Measurements from ENCODE around the gene SARNP.
"Not testable (repeated sequence)": the region's sequence is repeated elsewhere in the genome, so short reads cannot be mapped to it uniquely, and the experiment has no call there.

SARNP gene

GRCh38 chr12:55760663-55761062 lies 56.9 kb downstream of the SARNP start:
- H3K9me3 ChIP-seq (ENCODE audit: control insufficient read depth, low read length) = no peaks in the 10 kb centered on the region
- H2AFZ ChIP-seq = no peak overlapping the region
- no peak overlapping the region for H3K4me3 ChIP-seq (ENCODE audit: low read depth, low read length)
- no peaks in the 10 kb centered on the region for H3K79me2 ChIP-seq
- no peak overlapping the region for H3K4me2 ChIP-seq (ENCODE audit: low read length)
- no peaks in the 10 kb centered on the region for H3K4me1 ChIP-seq
- no peaks in the 10 kb centered on the region for H3K36me3 ChIP-seq (ENCODE audit: control insufficient read depth, insufficient read depth, low read length)
- no peaks in the 10 kb centered on the region for H3K27me3 ChIP-seq (ENCODE audit: control insufficient read depth, insufficient read depth, low read length)
- TF ChIP-seq CTCF (IDR thresholded peaks at IDR 0.05) = no peak
- no peak overlapping the region for H3K9ac ChIP-seq
- no peak overlapping the region for H3K27ac ChIP-seq

- H3K4me3 ChIP-seq (ENCODE audit: low read depth, low read length); H2AFZ ChIP-seq; H3K27me3 ChIP-seq (ENCODE audit: control insufficient read depth, insufficient read depth, low read length); H3K27ac ChIP-seq; H3K36me3 ChIP-seq (ENCODE audit: control insufficient read depth, insufficient read depth, low read length); H3K79me2 ChIP-seq; H3K4me2 ChIP-seq (ENCODE audit: low read length); H3K4me1 ChIP-seq; H3K9me3 ChIP-seq (ENCODE audit: control insufficient read depth, low read length); H3K9ac ChIP-seq: not testable (repeated sequence)
These were observed 58.9 kb downstream of the SARNP start for GRCh38 chr12:55758575-55758974.

- H3K27ac ChIP-seq = no peak overlapping the region
- no peak for TF ChIP-seq CTCF (IDR thresholded peaks at IDR 0.05)
- H3K4me1 ChIP-seq = no peaks in the 10 kb centered on the region
- H3K9ac ChIP-seq = no peak overlapping the region
- H3K27me3 ChIP-seq (ENCODE audit: control insufficient read depth, insufficient read depth, low read length) = no peaks in the 10 kb centered on the region
- no peaks in the 10 kb centered on the region for H3K79me2 ChIP-seq
- no peak overlapping the region for H2AFZ ChIP-seq
- no peak overlapping the region for H3K4me3 ChIP-seq (ENCODE audit: low read depth, low read length)
- H3K36me3 ChIP-seq (ENCODE audit: control insufficient read depth, insufficient read depth, low read length) = no peaks in the 10 kb centered on the region
- no peaks in the 10 kb centered on the region for H3K9me3 ChIP-seq (ENCODE audit: control insufficient read depth, low read length)
- H3K4me2 ChIP-seq (ENCODE audit: low read length) = no peak overlapping the region
These were observed 59.8 kb downstream of the SARNP start for GRCh38 chr12:55757701-55758100.

GRCh38 chr12:55755246-55755645 lies 62.3 kb downstream of the SARNP start:
- no peak for TF ChIP-seq CTCF (IDR thresholded peaks at IDR 0.05)
- no peak overlapping the region for H3K27ac ChIP-seq
- H2AFZ ChIP-seq = no peak overlapping the region
- H3K4me2 ChIP-seq (ENCODE audit: low read length) = no peak overlapping the region
- H3K4me3 ChIP-seq (ENCODE audit: low read depth, low read length) = no peak overlapping the region
- H3K36me3 ChIP-seq (ENCODE audit: control insufficient read depth, insufficient read depth, low read length) = no peaks in the 10 kb centered on the region
- H3K9me3 ChIP-seq (ENCODE audit: control insufficient read depth, low read length) = no peaks in the 10 kb centered on the region
- no peak overlapping the region for H3K9ac ChIP-seq
- no peaks in the 10 kb centered on the region for H3K79me2 ChIP-seq
- H3K4me1 ChIP-seq = no peaks in the 10 kb centered on the region
- H3K27me3 ChIP-seq (ENCODE audit: control insufficient read depth, insufficient read depth, low read length) = no peaks in the 10 kb centered on the region

GRCh38 chr12:55748230-55748993 lies 69.1 kb downstream of the SARNP start:
- H3K27me3 ChIP-seq (ENCODE audit: control insufficient read depth, insufficient read depth, low read length) = no peaks in the 10 kb centered on the region
- TF ChIP-seq CTCF (IDR thresholded peaks at IDR 0.05) = no peak
- no peak overlapping the region for H2AFZ ChIP-seq
- no peaks in the 10 kb centered on the region for H3K9me3 ChIP-seq (ENCODE audit: control insufficient read depth, low read length)
- H3K4me2 ChIP-seq (ENCODE audit: low read length) = no peak overlapping the region
- H3K4me1 ChIP-seq = peaks cover 2% of the 10 kb centered on the region
- no peaks in the 10 kb centered on the region for H3K36me3 ChIP-seq (ENCODE audit: control insufficient read depth, insufficient read depth, low read length)
- no peaks in the 10 kb centered on the region for H3K79me2 ChIP-seq
- H3K4me3 ChIP-seq (ENCODE audit: low read depth, low read length) = no peak overlapping the region
- H3K27ac ChIP-seq = no peak overlapping the region
- no peak overlapping the region for H3K9ac ChIP-seq

Data from parathyroid adenoma (tissue), 2 donors.